GM19193 (cell line): ENCODE data around the gene TTC9.

Experiments used
- POLR2A ChIP-seq: IDR thresholded peaks from 4 replicates; pipeline ENCODE4 v1.6.1; 2011; ENCODE audit not compliant: insufficient read depth, insufficient read length; ENCODE audit errors: extremely low read depth

TTC9 gene

GRCh38 chr14:70635971-70636595, 5.6 kb upstream of the TTC9 start:
- no peak for TF ChIP-seq POLR2A

DNA sequence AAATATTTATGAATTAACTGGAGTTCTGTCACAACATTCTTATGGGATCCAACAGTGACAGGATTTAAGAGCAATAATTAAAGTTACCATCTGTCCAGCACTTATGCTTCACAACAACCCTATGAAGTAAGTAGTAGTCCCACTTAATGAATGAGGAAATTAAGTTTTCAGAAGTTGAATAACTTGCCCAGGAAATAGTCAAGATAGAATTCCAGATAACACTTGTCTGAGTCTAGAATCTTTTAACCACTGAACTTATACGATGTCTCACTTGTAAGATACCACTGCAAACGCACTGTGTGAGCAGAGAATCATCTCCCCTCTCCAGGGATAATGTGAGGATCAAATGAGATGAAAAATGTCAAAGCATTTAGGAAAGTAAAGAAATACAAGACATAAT, 3.3 kb upstream of the TTC9 start:
- no peak for TF ChIP-seq POLR2A

DNA sequence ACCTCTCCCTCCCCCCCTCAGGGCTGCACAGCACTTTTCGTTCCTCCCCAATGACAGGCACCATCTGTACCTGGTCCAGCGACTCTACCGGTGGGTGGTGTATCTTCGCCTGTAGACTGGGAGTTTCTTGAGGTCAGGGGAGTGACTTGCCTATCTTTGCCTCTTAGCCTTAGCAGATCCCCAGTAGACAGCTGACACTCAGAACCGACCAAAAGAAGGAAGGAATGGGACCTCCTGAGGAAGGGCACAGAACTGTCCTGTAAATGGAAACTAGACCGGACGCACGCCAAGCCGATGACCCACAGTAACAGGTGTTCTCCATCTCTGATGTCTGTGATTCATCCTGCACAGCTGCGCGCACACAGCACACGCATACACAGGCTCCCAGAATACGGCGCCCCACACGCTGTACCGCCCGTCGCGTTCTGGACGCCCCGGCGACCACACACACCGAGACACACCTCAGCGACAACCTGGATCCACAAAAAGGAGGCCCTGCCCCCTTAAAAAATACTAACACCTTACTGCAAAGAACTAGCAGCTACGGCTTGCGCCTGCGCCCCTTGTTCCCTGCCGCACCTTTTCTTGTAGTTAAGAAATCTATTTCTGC, 673 bp upstream of the TTC9 start:
- peak; percentile 60 for TF ChIP-seq POLR2A

DNA sequence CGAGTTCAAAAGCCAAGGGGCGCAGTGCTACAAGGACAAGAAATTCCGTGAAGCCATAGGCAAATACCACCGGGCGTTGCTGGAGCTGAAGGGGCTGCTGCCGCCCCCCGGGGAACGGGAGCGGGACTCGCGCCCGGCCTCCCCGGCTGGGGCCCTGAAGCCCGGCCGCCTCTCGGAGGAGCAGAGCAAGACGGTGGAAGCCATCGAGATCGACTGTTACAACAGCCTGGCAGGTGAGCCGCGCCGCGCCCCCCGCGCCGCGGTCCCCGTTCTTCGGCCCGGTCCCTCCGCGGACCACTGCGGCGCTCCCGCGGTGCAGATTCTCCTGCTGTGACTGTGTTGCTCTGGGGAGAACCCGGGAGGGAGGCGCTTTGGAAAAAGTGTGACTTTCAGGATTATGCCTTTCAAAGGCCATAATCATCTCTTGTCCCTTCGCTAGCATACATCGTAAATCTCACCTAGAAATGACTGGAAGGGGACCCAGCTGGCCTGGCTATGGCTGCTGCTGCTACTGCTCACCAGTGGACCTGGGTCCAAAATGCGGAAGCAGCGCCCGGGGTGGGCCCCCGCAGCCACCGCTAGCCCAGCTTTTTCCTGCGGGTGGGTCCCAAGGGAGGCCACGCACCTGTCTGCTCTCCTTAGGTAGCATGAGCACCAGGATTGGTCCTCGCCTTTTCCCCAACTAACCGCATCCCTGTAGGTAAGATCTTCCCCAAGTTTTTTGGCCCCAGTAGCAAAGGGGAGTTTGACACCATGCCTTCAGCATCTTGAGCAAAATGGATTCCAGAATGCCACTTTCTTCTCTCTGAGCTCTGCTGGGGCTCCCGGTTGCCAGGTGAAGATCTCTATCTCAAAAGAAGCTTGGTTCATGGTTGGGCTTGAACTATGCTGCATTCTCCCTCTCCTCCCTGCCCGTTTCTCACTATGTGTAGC, 853 bp downstream of the TTC9 start:
- peak; percentile 64 for TF ChIP-seq POLR2A

DNA sequence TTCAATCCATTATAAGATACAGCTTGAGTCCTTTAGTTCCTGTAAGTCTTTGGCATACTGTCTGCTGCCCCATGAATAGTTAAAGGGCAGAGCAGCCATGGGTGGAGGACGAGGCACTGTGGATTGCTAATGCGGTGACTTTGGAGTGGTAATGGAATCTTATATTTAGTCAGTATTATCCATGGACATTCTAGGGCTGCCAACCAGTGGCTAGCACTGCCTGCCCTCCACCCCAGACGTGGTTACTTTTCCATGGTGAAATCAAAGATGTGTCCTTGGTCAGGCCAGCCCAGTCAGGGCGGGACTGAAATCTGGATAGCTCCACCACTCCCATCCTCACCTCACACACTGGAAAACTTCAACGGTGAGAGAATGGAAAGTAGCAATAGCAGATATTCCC, 2.3 kb downstream of the TTC9 start:
- TF ChIP-seq POLR2A, result no peak

GRCh38 chr14:70645892-70646291, 4.2 kb downstream of the TTC9 start:
- no peak for TF ChIP-seq POLR2A

- no peak for TF ChIP-seq POLR2A
Measured at GRCh38 chr14:70646705-70647104, 5.0 kb downstream of the TTC9 start.

DNA sequence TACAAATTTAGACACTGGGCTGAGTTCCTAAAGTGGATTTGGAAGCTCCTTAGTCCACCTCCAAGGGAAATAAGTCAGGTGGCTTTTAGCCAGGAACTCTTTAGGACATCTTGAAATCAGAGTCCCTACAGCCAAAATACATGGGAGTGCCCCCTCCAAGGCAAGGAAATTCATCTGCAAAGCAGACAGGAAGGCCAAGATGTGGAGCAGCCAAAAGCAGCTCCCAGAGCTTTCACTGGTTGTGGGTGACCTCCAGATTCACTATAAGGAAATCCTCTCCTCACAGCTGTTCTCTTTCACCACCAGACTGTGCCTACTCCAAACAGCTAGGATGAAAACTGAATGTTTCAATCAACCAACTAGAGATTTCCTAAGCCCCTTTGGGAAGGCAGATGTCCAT, 6.6 kb downstream of the TTC9 start:
- no peak for TF ChIP-seq POLR2A

DNA sequence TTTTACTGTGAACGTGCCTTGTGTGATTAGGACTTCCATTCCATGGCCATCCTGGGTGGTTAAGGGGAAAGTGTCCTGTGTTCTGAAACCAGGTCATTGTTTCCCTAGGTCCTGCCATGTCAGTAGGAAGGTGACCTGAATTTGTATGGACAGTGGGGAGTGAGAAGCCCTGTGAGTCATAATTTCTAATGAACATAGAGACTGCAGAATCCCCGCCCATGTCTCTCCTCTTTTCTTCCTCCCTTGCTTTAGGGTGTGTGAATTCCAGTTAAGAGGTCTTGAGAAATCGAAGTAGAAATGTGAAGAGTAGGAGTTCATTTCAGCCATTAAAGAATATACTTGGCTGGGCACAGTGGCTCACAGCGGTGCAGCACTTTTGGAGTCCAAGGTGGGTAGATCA, 8.1 kb downstream of the TTC9 start:
- TF ChIP-seq POLR2A, result no peak

DNA sequence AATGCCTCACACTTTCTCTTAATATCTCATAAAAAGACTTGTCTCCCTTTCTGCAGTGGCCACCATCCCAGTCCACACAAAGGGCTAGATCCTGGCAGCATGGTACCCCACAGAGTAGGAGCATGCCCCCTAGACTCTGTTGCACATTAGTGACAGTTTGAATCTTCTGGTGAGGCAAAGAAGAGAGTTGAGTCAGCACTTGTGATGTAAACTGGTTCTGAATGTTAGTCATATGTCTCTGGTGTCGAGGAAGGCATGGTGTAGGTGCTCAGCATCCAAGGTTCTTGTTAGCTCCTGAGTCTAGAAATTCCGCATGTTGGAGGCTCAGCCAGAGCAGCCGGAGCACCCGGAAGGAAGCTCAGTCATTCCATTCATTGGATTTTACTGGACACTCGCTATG, 9.8 kb downstream of the TTC9 start:
- no peak for TF ChIP-seq POLR2A

DNA sequence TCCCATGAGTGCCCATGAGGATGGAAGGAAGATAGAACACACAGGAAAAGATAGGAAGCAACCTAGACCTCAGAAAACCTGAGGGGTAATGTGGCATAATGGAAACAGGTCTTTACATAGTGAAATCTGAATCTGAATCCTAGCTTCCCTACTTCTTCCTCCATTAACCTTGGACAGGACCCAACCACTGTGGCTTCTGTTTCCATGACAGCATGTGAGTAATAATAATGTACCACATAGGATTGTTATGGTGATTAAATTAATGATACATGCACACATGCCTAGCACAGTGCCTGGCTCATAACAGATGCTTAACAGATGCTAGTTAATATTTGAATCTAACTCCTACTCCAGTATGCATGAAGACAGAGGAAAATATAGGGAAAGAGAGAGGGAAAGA, 11.2 kb downstream of the TTC9 start:
- no peak for TF ChIP-seq POLR2A

- no peak for TF ChIP-seq POLR2A
Measured at GRCh38 chr14:70653662-70654061, 11.9 kb downstream of the TTC9 start.

- no peak for TF ChIP-seq POLR2A
Measured at GRCh38 chr14:70654632-70655031, 12.9 kb downstream of the TTC9 start.

DNA sequence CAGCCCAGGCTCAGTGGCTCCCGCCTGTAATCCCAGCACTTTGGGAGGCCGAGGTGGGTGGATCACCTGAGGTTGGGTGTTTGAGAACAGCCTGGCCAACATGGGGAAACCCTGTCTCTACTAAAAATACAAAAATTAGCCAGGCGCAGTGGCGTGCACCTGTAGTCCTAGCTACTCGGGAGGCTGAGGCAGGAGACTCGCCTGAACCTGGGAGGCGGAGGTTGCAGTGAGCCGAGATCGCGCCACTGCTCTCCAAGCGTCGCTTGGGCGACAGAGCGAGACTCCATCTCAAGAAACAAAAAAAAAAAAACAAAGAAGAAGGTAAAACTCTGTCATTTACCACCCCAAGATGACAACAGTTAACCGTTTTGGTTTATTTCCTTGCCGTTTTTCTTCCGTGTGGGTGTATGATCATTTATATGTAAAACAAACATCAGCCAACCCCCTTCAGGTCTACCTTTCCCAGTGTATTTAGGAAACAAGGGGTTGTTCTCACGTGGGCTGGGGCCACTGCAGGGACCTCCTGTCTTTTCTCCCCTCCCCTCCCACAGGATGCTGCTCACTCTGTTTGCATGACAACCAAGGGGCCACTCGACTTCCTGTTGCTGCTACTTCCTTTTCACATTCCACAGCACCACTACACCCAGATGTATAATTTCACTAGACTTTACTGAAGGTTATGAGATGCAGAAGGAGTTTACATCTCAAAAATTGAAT, 13.6 kb downstream of the TTC9 start:
- peak; percentile 11 for TF ChIP-seq POLR2A

- TF ChIP-seq POLR2A, result no peak
Measured at GRCh38 chr14:70658899-70659298, 17.2 kb downstream of the TTC9 start.
